Fibroblast of skin of scalp (primary cell): ENCODE measurements around the gene MAP3K19.
"Not testable (repeated sequence)": the region's sequence is repeated elsewhere in the genome, so short reads cannot be mapped to it uniquely, and the experiment has no call there.

ENCODE experiments used
- DNase-seq: peaks from one replicate; pipeline ENCODE4 v3.0.0-alpha.2; 2013

Gene MAP3K19

DNA sequence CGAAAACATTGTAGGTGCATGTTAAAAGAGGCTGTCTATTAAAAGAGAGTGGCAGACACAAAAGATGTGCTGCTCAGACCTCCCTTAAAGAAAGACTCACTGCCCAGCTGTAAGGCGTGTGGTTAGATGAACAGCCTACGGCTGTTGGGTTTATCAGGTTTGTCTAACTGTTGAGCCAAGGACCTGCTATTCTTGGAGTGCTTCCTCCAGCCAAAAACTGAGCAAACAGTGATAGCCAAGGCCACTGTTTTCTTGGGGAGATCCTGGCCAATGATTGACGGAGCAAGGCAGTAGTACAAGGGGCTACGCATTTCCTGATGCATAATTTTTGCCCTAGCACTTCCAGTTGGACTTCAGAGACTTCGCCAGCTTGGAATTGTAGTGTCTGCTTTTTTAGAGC, 3.4 kb upstream of the MAP3K19 start:
- no peak for DNase-seq

- no peak for DNase-seq
Measured at GRCh38 chr2:135050132-135050531, 2.9 kb upstream of the MAP3K19 start.

GRCh38 chr2:135048122-135048521, 875 bp upstream of the MAP3K19 start:
- DNase-seq = no peak

DNA sequence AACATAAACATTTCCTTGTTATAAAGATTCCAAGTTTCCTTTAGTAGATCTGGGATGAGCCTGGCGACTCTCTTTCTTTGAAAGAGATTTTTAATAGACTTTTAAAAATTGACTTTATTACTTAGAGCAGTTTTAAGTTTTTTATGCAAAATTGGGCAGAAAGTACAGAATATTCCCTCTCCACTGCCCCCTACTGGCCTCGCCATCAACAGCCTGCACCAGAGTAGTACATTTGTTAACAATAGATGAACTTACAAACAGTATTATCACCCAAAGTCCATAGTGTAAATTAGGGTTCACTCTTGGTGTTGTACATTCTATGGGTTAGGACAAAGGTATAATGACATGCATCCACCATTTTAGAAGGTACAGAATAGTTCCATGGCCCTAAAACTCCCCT, 3.9 kb downstream of the MAP3K19 start:
- no peak for DNase-seq

DNA sequence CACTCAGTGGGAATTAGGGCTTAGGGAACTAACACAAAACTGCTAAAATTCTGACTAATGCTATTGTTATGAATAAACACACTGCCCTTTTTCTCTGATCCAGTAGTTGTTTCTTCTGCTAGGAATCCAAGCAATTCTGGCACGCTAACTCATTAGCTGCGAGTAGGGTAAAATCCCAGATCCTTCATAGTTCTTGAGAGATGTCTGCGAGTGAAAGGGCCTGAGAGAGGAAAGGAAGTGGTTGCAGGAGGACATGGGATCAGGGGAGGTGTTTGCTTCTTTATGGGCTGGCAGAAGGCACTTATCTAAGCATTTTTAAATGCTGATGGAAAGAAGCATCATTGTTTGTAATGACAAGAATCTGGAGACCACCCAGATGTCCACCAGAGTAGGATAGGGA, 9.4 kb downstream of the MAP3K19 start:
- no peak for DNase-seq

DNA sequence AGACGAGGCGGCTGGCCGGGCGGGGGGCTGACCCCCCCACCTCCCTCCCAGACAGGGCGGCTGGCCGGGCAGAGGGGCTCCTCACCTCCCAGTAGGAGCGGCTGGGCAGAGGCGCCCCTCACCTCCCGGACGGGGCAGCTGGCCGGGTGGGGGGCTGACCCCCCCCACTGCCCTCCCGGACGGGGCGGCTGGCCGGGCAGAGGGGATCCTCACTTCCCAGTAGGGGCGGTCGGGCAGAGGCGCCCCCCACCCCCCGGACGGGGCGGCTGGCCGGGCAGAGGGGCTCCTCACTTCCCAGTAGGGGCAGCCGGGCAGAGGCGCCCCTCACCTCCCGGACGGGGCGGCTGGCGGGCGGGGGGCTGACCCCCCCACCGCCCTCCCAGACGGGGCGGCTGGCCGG, 14.0 kb downstream of the MAP3K19 start:
- DNase-seq = not testable (repeated sequence)

GRCh38 chr2:135030826-135031225, 16.4 kb downstream of the MAP3K19 start:
- DNase-seq = peak; percentile 51

DNA sequence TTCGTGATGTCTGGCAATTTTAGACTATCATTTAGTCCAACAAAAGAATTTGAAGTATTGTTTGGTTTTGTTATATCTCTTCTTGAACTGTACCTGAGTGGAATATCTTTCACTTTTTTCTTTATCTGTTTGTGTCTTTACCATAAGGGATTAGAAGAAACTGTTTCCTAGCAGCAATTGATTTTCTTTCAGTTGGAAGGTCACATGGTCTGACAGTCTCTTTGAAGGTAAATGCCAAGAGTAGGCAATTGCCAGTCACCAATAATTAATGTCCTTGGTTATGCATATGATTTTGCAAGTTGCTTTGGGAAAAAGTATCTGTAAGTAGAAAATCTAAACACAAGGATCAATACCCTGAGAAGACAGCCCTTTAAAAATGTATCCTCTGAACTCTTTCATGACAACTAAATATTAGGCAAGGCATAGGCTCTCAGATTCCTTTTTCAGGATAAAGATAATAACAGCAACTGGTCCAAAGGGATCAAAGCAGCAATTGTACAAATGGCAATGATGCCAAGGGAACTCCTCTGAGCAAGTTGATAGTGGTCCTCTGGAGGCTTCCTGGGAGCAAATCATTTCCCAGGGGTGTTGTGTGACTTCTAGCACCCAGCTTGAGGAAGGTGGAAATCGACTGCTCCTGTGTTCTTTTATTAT, 17.6 kb downstream of the MAP3K19 start:
- DNase-seq = no peak

- DNase-seq = no peak
Measured at GRCh38 chr2:135023886-135024485, 23.3 kb downstream of the MAP3K19 start.

- no peak for DNase-seq
Measured at GRCh38 chr2:135022952-135023880, 24.0 kb downstream of the MAP3K19 start.

DNA sequence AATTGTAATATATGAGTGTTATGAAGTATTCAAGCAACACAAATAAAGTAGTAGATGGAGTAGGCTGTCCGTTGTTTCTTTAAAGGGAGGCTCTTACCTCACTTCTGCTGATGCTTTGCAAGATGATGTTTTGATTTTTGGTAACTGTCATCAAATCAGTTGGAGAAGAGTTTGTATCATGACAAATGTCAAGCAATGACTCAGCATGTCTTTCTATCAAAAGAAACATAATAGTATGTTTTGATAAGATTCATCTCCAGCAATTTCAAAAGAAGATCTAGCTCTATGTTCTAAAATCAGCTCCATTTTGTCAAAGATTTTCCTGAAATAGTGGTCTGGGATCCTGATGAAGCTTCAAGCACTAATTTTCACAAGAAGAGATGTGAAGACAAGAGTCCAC, 25.6 kb downstream of the MAP3K19 start:
- DNase-seq = no peak

GRCh38 chr2:135011633-135012032, 35.6 kb downstream of the MAP3K19 start:
- DNase-seq = no peak

- no peak for DNase-seq
Measured at GRCh38 chr2:135010200-135010942, 36.9 kb downstream of the MAP3K19 start.

GRCh38 chr2:135009339-135009738, 37.9 kb downstream of the MAP3K19 start:
- DNase-seq = no peak

- DNase-seq = no peak
Measured at GRCh38 chr2:135005753-135006152, 41.5 kb downstream of the MAP3K19 start.

- DNase-seq = peak; percentile 68
Measured at GRCh38 chr2:135004005-135004746, 43.1 kb downstream of the MAP3K19 start.

DNA sequence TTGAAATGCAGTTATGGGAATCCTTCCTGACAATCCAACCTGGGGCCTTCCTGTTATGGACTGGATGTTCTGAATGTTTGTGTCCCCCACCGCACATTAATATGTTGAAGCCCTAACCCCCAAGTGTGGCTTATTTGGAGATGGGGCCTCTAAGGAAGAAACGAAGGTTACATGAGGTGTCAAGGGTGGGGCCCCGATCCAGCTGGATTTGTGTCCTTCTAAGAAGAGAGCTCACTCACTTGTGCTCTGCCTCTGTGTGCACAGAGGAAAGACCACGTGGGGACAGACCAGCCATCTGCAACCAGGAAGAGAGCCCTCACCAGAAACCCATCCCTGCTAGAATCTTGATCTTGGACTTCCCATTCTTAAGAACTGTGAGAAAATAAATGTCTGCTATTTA, 44.4 kb downstream of the MAP3K19 start:
- DNase-seq = no peak

DNA sequence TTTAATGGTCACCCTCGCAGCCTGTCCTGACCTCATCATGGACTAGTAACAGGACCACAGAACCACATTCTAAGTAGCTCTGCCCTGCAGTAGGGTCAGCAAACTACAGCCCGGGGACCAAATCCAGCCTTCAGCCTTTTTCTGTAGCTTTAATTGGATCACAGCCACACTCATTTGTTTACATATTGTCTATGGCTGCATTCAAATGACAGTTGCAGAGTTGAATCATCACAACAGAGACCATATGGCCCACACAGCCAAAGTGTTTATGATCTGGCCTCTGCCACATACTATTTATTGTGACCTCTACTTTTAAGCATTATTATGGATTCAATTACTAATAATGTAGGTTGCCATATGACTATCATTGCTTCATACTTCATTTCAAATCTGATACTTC, 47.7 kb downstream of the MAP3K19 start:
- DNase-seq = no peak

DNA sequence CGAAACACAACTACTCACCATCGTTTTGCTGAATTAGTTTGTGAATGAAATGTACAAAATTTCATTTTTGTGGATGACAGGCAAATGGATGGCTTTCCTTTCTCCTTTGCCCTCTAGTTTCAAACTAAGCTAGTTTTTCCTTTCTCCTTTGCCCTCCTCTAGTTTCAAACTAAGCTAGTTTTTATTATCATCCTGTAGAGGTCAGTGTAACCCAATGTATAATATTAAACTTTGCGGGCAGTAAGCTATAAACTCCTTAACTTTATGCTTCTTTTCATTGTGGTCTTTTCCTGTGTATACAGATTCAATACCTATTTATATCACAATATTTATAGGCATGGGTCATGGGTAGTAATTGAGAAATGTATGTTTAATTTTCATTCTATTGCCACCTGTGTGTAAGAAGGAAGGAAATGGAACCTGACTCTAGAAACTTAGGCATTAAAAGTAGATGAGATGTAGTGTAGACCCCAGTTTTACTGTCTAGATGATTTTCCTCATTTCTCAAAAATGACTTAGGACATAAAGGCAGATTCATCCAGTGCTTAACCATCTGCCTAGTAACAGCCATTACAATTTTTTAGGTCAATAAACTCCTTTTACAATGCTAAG, 58.1 kb downstream of the MAP3K19 start:
- DNase-seq = peak; percentile 38

DNA sequence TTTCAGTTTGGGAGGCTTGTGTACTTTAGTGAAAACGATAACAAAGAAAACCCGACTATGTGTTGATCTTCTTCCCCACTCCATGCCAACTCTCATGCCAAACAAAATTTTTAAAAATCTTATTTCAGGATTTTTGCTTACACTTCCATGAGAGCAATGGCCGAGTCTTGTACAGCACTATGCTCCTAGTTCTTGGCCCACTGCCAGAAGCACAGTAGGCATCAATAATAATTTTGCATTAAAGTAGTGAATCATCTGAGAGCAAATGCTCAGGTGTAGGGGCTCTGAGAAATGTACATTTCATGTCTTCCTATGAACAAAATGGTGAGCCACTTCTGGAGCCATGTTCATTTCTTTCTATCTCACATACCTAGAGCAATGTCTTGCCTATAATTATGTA, 62.2 kb downstream of the MAP3K19 start:
- DNase-seq = no peak

DNA sequence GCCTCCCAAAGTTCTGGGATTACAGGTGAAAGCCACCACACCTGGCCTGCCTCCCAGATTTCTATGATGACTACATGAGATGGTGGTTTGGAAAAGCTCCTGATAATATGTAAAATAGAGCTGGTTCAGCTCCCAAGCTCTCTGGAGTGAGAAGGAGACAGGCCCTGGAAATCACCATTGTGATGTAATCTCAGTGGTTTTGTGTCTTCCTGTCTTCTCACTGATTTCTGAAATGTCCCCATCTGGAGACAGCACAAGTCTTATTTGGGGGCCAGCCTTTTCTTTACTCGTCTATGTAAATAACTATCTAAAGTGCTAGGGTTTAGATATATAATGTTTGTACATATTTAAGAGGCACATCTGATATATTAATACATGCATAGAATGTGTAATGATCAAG, 64.6 kb downstream of the MAP3K19 start:
- no peak for DNase-seq

DNA sequence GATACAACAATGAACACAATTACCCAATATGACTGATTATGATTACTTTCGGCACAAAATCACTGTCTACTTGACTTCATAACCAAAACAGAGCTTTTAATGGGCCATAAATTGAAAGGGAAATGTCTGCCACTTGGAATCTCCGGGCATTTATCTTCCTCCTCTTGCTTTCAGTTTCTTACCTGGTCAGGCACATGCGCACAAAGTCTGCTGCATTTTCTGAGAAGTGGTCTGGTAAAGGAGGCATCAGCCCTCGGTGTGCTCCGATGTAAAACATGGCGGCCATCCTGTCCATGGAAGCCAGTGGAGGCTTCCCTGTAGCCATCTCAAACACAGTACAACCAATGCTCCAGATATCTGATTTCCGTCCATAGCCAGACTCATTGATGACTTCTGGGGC, 66.6 kb downstream of the MAP3K19 start:
- no peak for DNase-seq
